Lower leg skin (tissue), 4 donors: Measurements from ENCODE around the gene PTPRCAP. TPM values are rescaled to one million over a fixed set of nuclear protein-coding genes. Genes with fewer than 3 reads are reported as not detected.
A peak's percentile ranks its signal among the peaks of the same experiment; 100 is the strongest.

ENCODE experiments used
- DNase-seq, 2 donors: peaks; one replicate each; pipeline ENCODE4 v3.0.0-alpha.2; 2019; ENCODE audit warnings: low spot score in 2 of 2
- H3K4me3 ChIP-seq: fragments of 200-600 bp; sonication (generic); 2 replicates; pipeline ENCODE4 v1.5.1; 2017; ENCODE audit warnings: mild to moderate bottlenecking, low read depth; ENCODE audit not compliant: poor library complexity, severe bottlenecking
- CTCF ChIP-seq, 3 donors: fragments of 450-650 bp; IDR thresholded peaks; one replicate each; pipeline ENCODE4 v1.5.1; 2016; ENCODE audit warnings: antibody characterized with exemption in 3 of 3, mild to moderate bottlenecking in 3 of 3, moderate library complexity in 2 of 3
- POLR2A ChIP-seq, 2 donors: fragments of 450-650 bp; IDR thresholded peaks; one replicate each; pipeline ENCODE4 v1.6.1; 2016 to 2017; ENCODE audit warnings: antibody characterized with exemption in 2 of 2, mild to moderate bottlenecking in 1 of 2, moderate library complexity in 1 of 2
- WGBS, 2 donors: methylation state at CpG; one replicate each; pipeline ENCODE4 v1.1.5; 2018; 5-methylcytosine and 5-hydroxymethylcytosine counted together
- intact Hi-C: fragments of 100-400 bp; cut with DNase I; formaldehyde crosslinking; loops from one replicate; pipeline ENCODE4 v1.15.0; 2023; ENCODE audit warnings: low total_unique reads
- total RNA-seq, 4 donors: library from RNA; depleted of rRNA; stranded (reverse); fragments of >200 nt; gene quantifications; one replicate each; pipeline ENCODE4 v1.1.0, GENCODE V29; 2016

PTPRCAP gene
- total RNA-seq, 4 donors from 2014 or later, result 1.6 to 2.9 (median 2.1) TPM

GRCh38 chr11:67392183-67392715, 45.2 kb downstream of the PTPRCAP start:
- intact Hi-C loops, result loop anchor here (10.0 kb wide), 1 partner anchor 113 kb away; the partner anchor contains the start of genes CDK2AP2 and PITPNM1
- H3K4me3 ChIP-seq, result peak overlapping the region; percentile 65
- WGBS, 2 donors, result 5 to 6% methylated on average over 28 to 31 of the region's 31 CpGs
- TF ChIP-seq CTCF (IDR thresholded peaks at IDR 0.05) (no peak), POLR2A (IDR thresholded peaks at IDR 0.05) (no peak)
- no peak for DNase-seq

DNA sequence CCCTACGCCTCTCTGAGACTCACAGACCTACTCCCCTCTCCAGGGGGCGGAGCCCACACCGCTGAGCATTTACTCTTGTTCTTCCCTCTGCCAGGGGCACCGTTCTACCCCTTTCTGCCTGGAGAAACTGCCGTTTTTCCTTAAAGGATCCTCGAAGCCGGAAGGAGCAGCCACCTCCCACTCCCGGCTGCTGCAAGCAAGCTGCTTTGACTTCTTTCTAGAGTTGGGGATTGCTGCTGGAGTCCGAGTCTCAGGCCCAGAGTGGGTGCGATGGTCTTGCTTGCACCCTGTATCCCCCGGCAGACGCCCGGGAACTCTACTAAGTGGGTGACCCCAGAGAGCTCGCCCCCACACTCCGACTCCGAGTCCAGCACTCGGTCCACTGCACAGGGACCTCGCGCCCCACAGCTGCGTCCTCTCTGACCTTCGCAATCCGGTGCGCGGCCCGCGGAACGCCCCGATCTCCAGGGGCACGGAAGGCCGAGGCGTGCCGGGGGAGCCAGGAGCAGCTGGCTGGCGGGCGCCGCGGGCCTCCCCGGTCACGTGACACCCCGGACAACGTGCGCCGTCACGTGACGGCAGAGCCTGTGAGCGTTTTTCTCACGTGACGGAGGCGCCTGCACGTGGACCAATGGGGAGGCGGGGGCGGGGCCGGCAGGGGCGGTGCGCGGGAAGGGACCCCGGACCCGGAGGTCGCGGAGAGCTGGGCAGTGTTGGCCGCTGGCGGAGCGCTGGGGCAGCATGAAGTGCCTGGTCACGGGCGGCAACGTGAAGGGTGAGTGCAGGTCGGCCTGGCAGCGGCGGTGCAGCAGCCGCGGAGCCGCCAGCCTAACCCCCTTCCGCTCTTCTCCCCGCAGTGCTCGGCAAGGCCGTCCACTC, 45.9 kb downstream of the PTPRCAP start, which contains the start of gene RAD9A:
RAD9A (plus strand) TSS at position 683 of the 879 bp plus-strand sequence; CDS start at position 742, 59 bp downstream.
- DNase-seq, result peak; percentile 92 to 99
- 0% methylated on average over 28 to 48 of the region's 75 CpGs for WGBS, 2 donors
- intact Hi-C loops, result loop anchor here (10.0 kb wide), 1 partner anchor 113 kb away; the partner anchor contains the start of genes CDK2AP2 and PITPNM1
- H3K4me3 ChIP-seq, result peak within 1 kb of the TSS; percentile 65
- no peak for TF ChIP-seq POLR2A (IDR thresholded peaks at IDR 0.05)
- peak in 1 of 3 donors; percentile 5 for TF ChIP-seq CTCF (IDR thresholded peaks at IDR 0.05)

DNA sequence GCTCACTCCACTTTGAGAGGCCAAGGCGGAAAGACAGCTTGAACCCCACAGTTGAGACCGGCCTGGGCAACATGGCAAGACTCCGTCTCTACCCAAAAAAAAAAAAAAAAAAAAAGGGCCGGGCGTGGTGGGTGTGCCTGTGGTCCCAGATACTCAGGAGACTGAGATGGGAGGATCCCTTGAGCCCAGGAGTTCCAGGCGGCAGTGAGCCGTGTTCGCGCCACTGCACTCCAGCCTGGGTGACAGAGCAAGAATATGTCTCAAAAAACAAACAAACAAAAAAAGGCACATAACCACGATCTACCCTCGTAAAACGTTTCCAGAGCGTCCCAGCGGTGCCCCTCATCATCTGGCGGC, 46.6 kb downstream of the PTPRCAP start:
- DNase-seq, result no peak
- 8 to 13% methylated on average over 15 of the region's 15 CpGs for WGBS, 2 donors
- H3K4me3 ChIP-seq, result peak overlapping the region; percentile 54
- intact Hi-C loops, result loop anchor here (10.0 kb wide), 1 partner anchor 114 kb away; the partner anchor contains the start of genes CDK2AP2 and PITPNM1
- TF ChIP-seq POLR2A (IDR thresholded peaks at IDR 0.05), result no peak
- TF ChIP-seq CTCF (IDR thresholded peaks at IDR 0.05), result no peak

DNA sequence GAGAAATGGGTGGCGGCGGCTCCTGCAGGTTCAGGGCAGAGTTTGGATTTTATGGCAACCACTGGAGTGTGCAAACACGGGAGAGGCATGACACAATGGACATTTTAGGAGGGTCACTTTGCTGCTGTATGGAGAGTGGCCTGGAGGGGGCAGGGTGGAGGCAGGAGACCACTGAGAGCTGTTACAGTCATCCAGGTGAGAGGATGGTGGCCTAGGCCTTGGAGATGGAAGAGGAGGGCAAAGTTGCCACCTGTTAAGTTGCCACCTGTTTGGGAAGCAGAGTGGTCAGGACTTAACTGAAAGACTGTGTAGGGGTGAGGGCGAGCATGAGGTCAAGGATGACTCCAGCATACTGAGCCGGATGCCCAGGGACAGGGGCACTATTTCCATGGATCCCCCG, 48.0 kb downstream of the PTPRCAP start:
- intact Hi-C loops, result no loop called here
- H3K4me3 ChIP-seq, result no peak overlapping the region
- WGBS, 2 donors, result 70 to 76% methylated on average over 6 of the region's 6 CpGs
- no peak for DNase-seq
- TF ChIP-seq CTCF (IDR thresholded peaks at IDR 0.05), result no peak
- no peak for TF ChIP-seq POLR2A (IDR thresholded peaks at IDR 0.05)

DNA sequence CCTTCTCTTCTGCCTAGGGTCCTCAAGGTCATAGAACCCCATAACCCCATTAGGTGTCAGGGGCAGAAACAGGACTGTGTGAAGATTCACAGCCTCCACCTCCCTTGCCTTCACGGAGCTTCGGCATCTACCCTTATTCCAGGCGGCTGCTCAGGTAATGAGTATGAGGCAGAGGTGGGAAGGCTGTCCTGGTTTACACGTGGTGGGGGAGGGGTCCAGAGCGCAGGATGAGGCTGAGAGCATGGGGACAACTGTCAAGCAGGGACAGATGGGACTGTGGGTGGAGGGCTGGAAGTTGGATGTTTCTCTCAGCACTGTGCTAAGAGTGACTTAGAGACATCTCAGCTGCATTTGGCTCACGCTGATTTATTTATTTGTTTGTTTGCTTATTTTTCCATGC, 50.0 kb downstream of the PTPRCAP start:
- intact Hi-C loops, result no loop called here
- H3K4me3 ChIP-seq, result no peak overlapping the region
- 62 to 66% methylated on average over 6 of the region's 6 CpGs for WGBS, 2 donors
- TF ChIP-seq POLR2A (IDR thresholded peaks at IDR 0.05), result no peak
- TF ChIP-seq CTCF (IDR thresholded peaks at IDR 0.05), result no peak
- no peak for DNase-seq
